Renal cortex interstitium (tissue), 15 donors: ENCODE data around the gene ISM2. TPM values are rescaled to one million over a fixed set of nuclear protein-coding genes. Genes with fewer than 3 reads are reported as not detected.
"Not testable (repeated sequence)": the region's sequence is repeated elsewhere in the genome, so short reads cannot be mapped to it uniquely, and the experiment has no call there.

ENCODE experiments used
- DNase-seq, 11 donors: peaks; one replicate each; pipeline ENCODE4 v3.0.0-alpha.2; 2013; ENCODE audit warnings: low read depth in 9 of 11, low spot score in 4 of 11; ENCODE audit errors: extremely low read depth in 1 of 11
- long read RNA-seq, 16 experiments: transcript quantifications; one replicate each; lab custom pipeline, GENCODE V29; 2026
- polyA plus RNA-seq, 3 donors: library from polyadenylated mRNA; unstranded; fragments of 120-200 nt; gene quantifications; one replicate each; pipeline ENCODE4 v1.2.1, GENCODE V29; 2013; ENCODE audit not compliant: insufficient read length in 3 of 3

The ISM2 gene
- 1 to 10 TPM; 1.3 to 3.6 (median 1.8) TPM for polyA plus RNA-seq
- long read RNA-seq, donor 1, result 0 reads
- long read RNA-seq, donor 2, partial matches to known transcripts, result 0 of 3 reads
- long read RNA-seq, donor 2, other reads (novel, unspliced or antisense), result 0 of 3 reads
- long read RNA-seq, donor 3, result 0 reads
- long read RNA-seq, donor 4, result 0 reads
- long read RNA-seq, donor 5, result 0 reads
- long read RNA-seq, donor 6, partial matches to known transcripts, result 59 of 59 reads
- long read RNA-seq, donor 6, other reads (novel, unspliced or antisense), result 0 of 59 reads
- long read RNA-seq, donor 7, partial matches to known transcripts, result 0 of 1 reads
- long read RNA-seq, donor 7, other reads (novel, unspliced or antisense), result 0 of 1 reads
- long read RNA-seq, donor 8, result 0 reads
- long read RNA-seq, donor 9, result 0 reads
- long read RNA-seq, donor 10, result 0 reads
- long read RNA-seq, donor 11, result 0 reads
- long read RNA-seq, donor 12, partial matches to known transcripts, result 0 of 1 reads
- long read RNA-seq, donor 12, other reads (novel, unspliced or antisense), result 0 of 1 reads
- long read RNA-seq, donor 13, result 0 reads
- long read RNA-seq, donor 14, partial matches to known transcripts, result 0 of 1 reads
- long read RNA-seq, donor 14, other reads (novel, unspliced or antisense), result 0 of 1 reads
- long read RNA-seq, donor 15, result 0 reads
- long read RNA-seq, donor 16, partial matches to known transcripts, result 0 of 3 reads
- long read RNA-seq, donor 16, other reads (novel, unspliced or antisense), result 0 of 3 reads

DNA sequence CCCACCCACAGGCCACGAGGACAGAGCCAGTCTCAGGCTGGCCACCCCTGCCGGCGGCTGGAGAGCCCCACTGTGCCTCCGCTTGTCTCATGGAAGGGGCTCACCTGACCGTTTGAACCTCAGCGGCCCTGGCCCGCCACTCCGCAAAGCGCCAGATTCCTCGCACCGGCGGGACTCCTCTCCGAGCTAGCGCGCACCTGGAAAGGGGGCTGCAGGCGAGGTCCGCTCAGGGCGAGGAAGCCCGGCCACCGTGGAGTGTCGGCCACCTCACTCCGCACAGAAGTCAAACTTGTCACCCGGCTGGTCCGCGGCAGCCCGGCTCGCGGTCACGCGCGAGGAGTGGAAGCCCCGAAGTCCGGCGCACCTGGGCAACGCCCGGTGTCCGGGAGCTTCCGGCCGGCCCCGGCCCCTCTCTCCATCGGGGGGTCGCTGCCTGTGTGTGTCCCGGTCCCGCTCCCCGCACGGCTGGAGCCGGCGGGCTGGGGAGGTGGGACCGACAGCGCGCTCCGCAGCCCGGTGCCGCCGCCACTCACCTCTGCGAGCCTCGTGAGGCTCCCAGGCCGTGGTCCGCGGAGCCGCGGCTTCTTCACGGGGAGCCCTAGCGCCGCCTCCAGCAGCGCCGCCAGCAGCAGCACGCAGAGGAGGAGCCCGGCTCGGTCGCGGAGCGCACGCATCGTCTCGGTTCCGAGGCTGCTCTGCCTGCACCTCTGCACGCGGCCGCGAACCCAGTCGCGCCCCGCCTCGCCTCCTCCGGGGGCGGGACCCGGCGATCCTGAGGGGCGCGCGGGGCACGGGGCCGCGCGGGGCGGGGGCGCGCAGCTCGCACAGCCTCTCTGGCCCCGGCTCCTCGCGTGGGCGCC, at the start of gene ISM2:
Gene ISM2, minus strand, starts transcription at position 697 of the 860 bp plus-strand sequence. Its CDS starts 23 bp downstream, at position 674.
- peak in 2 of 11 donors; percentile 29 to 36 for DNase-seq

DNA sequence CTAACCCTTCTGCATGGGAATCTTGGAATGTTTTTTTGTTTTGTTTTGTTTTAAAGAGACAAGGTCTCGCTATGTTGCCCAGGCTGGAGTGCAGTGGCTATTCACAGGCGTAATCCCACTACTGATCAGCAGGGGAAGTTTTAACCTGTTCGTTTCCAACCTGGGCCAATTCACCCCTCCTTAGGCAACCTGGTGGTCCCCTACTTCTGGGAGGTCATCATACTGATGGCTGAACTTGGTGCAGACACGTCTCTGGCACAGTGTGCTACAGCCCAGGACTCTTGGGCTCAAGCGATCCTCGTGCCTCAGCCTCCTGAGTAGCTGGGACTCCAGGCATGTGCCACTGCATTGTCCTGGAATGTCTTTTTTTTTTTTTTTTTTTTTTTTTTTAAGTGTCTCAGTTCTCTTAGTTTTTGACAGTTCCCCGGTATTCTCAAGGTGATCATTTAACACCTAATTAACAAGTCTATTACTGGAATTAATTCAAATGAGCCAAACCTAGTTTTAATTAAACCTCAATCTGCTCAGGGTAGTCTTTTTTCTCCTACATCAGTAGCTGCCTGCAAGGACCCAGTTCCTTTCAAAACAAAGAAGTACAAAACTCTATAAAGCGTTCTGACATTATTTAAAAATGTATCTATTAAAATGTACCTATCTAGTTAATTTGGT, 49.0 kb upstream of the ISM2 start:
- no peak for DNase-seq

DNA sequence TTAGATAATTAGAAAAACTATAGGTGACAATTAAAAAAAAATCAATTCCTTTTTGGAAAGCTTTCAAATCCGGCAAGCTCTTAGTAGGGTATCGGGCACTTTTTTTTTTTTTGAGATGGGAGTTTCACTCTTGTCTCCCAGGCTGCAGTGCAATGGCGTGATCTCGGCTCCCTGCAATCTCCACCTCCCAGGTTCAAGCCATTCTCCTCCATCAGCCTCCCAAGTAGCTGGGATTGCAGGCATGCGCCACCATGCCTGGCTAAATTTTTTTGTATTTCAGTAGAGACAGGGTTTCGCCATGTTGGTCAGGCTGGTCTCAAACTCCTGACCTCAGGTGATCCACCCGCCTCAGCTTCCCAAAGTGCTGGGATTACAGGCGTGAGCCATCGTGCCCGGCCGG, 46.6 kb upstream of the ISM2 start:
- not testable (repeated sequence) for DNase-seq

DNA sequence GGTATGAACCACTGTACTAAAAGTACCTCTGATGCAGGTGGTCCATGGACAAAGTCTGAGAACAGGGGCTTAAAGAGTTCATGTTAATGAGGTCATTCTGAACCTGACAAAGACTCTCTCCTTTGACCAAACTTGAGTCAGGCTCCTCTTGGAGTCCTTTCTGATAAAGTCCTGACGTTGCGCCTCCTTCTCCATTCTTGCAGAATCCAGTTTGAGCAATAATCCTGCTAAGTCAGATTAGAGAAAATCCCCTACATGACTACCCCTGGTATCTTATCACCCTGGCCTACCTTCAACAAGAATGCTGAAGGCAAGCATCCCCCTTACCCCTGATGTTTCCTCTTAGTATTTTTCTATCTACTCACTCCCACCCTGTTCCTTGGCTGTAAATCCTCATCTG, 46.0 kb upstream of the ISM2 start:
- no peak for DNase-seq

DNA sequence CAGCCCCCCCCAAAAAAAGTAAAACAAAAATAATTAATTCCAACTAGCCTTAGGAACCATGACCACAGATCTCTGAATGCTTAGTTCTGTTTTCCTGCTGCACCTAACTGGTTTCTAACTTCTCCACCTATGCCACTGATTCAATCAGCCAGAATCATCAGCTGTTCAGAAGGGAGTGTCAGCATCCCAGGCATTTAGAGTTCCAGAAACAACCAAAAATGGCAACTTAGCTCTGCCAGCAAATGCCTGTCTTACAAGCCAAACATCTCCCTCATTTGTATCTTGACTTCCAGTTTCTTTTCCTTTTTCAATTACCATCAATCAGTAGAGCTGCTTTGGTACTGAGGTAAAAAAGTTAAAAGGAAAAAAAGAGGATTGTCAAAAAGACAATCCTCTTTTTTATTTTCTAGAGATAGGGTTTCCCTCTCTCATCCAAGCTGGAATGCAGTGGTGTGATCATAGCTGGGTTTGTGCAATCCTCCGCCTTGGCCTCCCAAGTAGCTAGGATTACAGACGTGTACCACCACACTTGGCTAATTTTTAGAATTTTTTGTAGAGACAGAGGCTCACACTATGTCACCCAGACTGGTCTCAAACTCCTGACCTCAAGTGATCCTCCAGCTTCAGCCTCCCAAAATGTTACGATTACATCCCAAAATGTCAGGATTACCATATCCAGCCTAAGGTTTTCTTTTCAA, 45.2 kb upstream of the ISM2 start:
- no peak for DNase-seq

DNA sequence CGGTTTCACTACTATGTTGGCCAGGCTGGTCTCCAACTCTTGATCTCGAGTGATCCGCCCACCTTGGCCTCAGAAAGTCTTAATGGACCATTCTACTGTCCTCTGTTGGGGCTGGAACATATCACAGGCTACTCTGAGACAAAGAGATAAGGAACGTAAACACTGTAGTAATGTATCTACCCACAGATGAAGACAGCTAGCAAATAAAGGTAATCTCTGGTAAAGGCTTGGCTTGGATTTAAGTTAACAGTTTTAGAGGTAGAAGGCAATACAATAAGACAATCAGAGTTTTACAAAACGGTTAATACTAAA, 44.6 kb upstream of the ISM2 start:
- DNase-seq, result no peak

GRCh38 chr14:77542421-77543239, 44.0 kb upstream of the ISM2 start:
- DNase-seq, result no peak

GRCh38 chr14:77541905-77542304, 43.3 kb upstream of the ISM2 start:
- DNase-seq, result no peak

DNA sequence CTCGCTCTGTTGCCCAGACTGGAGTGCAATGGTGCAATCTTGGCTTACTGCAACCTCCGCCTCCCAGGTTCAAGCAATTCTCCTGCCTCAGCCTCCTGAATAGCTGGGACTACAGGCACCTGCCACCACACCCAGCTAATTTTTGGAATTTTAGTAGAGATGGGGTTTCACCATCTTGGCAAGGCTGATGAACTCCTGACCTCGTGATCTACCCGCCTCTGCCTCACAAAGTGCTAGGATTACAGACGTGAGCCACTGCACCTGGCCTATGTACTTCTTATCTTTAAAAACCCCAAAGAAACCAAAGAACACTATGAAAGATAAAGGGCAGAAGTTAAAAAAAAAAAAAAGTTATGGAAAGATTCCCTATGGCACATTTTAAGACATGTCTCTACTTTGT, 38.3 kb upstream of the ISM2 start:
- not testable (repeated sequence) for DNase-seq

GRCh38 chr14:77531071-77531470, 32.5 kb upstream of the ISM2 start:
- no peak for DNase-seq

- no peak for DNase-seq
Measured at GRCh38 chr14:77529963-77530362, 31.3 kb upstream of the ISM2 start.

DNA sequence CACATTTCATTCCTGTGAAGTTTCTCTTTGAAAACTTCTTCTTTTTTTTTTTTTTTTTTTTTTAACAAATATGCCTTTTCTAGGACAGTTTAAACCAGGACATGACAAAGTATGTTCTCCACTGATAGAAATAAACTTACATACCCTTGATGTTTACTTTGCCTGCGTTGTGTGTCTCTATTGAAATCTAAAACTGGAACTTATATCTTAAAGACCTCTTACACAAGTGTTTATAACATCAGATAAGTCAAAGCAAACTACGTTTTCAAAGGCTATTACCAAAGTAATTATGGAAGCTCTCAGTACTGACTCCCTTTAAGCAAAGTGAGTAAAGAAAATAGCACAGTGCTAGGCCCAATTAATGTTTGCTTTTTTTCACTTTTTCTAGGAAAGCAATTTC, 30.6 kb upstream of the ISM2 start:
- no peak for DNase-seq

DNA sequence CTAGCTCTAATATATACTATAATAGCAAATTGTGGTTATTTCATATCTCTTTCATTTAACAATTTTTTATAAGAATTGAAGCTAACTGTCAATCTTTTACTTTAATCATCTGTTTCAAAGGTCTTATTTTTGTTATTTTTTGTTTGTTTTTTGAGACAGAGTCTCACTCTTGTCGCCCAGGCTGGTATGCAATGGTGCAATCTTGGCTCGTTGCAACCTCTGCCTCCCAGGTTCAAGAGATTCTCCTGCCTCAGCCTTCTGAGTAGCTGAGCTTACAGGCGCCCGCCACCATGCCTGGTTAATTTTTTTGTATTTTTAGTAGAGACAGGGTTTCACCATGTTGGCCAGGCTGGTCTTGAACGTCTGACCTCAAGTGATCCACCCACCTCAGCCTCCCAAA, 30.1 kb upstream of the ISM2 start:
- DNase-seq, result not testable (repeated sequence)

- peak in 6 of 11 donors; percentile 26 to 73 (median 46) for DNase-seq
Measured at GRCh38 chr14:77526266-77526665, 27.6 kb upstream of the ISM2 start.

GRCh38 chr14:77524536-77524935, 25.9 kb upstream of the ISM2 start:
- no peak for DNase-seq

DNA sequence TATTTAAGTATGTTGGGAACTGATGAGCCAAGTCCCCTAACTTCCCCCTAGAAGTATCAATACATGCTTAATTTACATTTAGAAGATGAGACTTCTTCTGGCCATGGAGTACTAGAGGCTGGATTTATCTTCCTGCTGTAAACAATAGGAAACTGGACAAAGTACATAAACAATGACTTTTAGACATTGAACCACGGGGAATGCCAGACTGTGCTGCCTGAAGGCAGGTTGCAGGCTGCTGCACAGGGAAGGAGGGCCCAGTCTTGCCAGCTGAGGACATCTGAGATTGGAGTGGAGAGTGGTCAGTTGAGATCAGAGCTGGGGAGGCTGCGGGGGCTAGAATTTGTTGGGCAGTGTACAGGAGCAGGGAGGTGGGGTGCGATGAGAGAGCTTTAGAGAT, 24.5 kb upstream of the ISM2 start:
- DNase-seq, result no peak

GRCh38 chr14:77520555-77520954, 21.9 kb upstream of the ISM2 start:
- DNase-seq, result no peak

GRCh38 chr14:77516126-77516525, 17.5 kb upstream of the ISM2 start:
- DNase-seq, result no peak
